HG03066 (cell line): Measurements from ENCODE around the gene CYB561.
A peak's percentile ranks its signal among the peaks of the same experiment; 100 is the strongest.

Experiments
- ATAC-seq: cut with Tn5 transposase; IDR thresholded peaks from one replicate; pipeline ENCODE4 v1.9.1; 2021; ENCODE audit warnings: low read depth; ENCODE audit not compliant: unreplicated experiment

The CYB561 gene

GRCh38 chr17:63445954-63446752 is at the start of gene CYB561:
CYB561 (minus strand) TSS chr17:63446306; CDS start chr17:63437547, 8,759 bp downstream.
- peak; percentile 56 for ATAC-seq

- ATAC-seq: no peak
Measured at GRCh38 chr17:63495491-63495890, 49.4 kb upstream of the CYB561 start.

GRCh38 chr17:63494300-63494928 is 48.3 kb upstream of the CYB561 start:
- ATAC-seq: no peak

- ATAC-seq: no peak
Measured at GRCh38 chr17:63493411-63493810, 47.3 kb upstream of the CYB561 start.

- no peak for ATAC-seq
Measured at GRCh38 chr17:63492940-63493339, 46.8 kb upstream of the CYB561 start.

GRCh38 chr17:63491977-63492618 is 46.0 kb upstream of the CYB561 start:
- no peak for ATAC-seq

GRCh38 chr17:63491413-63491812 is 45.3 kb upstream of the CYB561 start:
- ATAC-seq: no peak

- no peak for ATAC-seq
Measured at GRCh38 chr17:63490858-63491400, 44.8 kb upstream of the CYB561 start.

GRCh38 chr17:63490329-63490728 is 44.2 kb upstream of the CYB561 start:
- ATAC-seq: no peak

GRCh38 chr17:63489291-63489690 is 43.2 kb upstream of the CYB561 start:
- ATAC-seq: no peak

- no peak for ATAC-seq
Measured at GRCh38 chr17:63488851-63489250, 42.7 kb upstream of the CYB561 start.

GRCh38 chr17:63487014-63487339 is 40.9 kb upstream of the CYB561 start:
- no peak for ATAC-seq

GRCh38 chr17:63486317-63487013 is 40.4 kb upstream of the CYB561 start:
- ATAC-seq: no peak

- no peak for ATAC-seq
Measured at GRCh38 chr17:63483655-63484575, 37.8 kb upstream of the CYB561 start.

- no peak for ATAC-seq
Measured at GRCh38 chr17:63483038-63483437, 36.9 kb upstream of the CYB561 start.

GRCh38 chr17:63482509-63482908 is 36.4 kb upstream of the CYB561 start:
- no peak for ATAC-seq

- no peak for ATAC-seq
Measured at GRCh38 chr17:63481488-63481870, 35.4 kb upstream of the CYB561 start.

GRCh38 chr17:63480826-63481487 is 34.9 kb upstream of the CYB561 start:
- no peak for ATAC-seq

GRCh38 chr17:63480192-63480784 is 34.2 kb upstream of the CYB561 start:
- ATAC-seq: no peak
